Stimulated activated naive CD8-positive, alpha-beta T cell treated with anti-CD3 and anti-CD28 coated beads, Interleukin-15, amount 100 ng/mL, for 72 hours (primary cell): ENCODE measurements around the gene TGFB1.
"Not testable (repeated sequence)": the region's sequence is repeated elsewhere in the genome, so short reads cannot be mapped to it uniquely, and the experiment has no call there.

Source experiments
- ATAC-seq: fragments of 150-1000 bp; cut with Tn5 transposase; 2 replicates; pipeline ENCODE4 v1.10.0; 2021; ENCODE audit warnings: mild to moderate bottlenecking, moderate library complexity
- DNase-seq, 2 donors: peaks; one replicate each; pipeline ENCODE4 v3.0.0; 2021 to 2022
- H3K27ac Mint-ChIP-seq, 2 donors: one replicate each; pipeline ENCODE4 v1.8.0; 2022; ENCODE audit warnings: mild to moderate bottlenecking in 2 of 2, mixed read lengths in 2 of 2, moderate library complexity in 2 of 2
- H3K27me3 Mint-ChIP-seq: one replicate; pipeline ENCODE4 v1.8.0; 2022; ENCODE audit warnings: mixed read lengths
- H3K4me1 Mint-ChIP-seq: one replicate; pipeline ENCODE4 v1.8.0; 2022; ENCODE audit warnings: mild to moderate bottlenecking, mixed read lengths
- H3K4me3 Mint-ChIP-seq, 2 donors: one replicate each; pipeline ENCODE4 v1.8.0; 2022; ENCODE audit warnings: mild to moderate bottlenecking in 2 of 2, mixed read lengths in 2 of 2, moderate library complexity in 1 of 2
- H3K9me3 Mint-ChIP-seq, 2 donors: one replicate each; pipeline ENCODE4 v1.8.0; 2022; ENCODE audit warnings: mixed read lengths in 2 of 2

TGFB1 gene

GRCh38 chr19:41353466-41354342 is at the start of gene TGFB1:
TSS of gene TGFB1 (minus strand) at chr19:41353922. CDS start at chr19:41353044, 878 bp downstream.
- H3K4me1 Mint-ChIP-seq, result peaks cover 73% of the 10 kb centered on the region
- DNase-seq, result peak; percentile 94
- peaks cover 0 to 5% of the 10 kb centered on the region in 2 donors for H3K9me3 Mint-ChIP-seq
- peak within 1 kb of the TSS; percentile 96 to 100 for H3K4me3 Mint-ChIP-seq
- peak within 1 kb of the TSS; percentile 97 to 98 for H3K27ac Mint-ChIP-seq
- ATAC-seq, result peak; percentile 71
- no peaks in the 10 kb centered on the region for H3K27me3 Mint-ChIP-seq

- no peak for ATAC-seq
- no peaks in the 10 kb centered on the region for H3K27me3 Mint-ChIP-seq
- peaks cover 38% of the 10 kb centered on the region for H3K4me1 Mint-ChIP-seq
- no peak for DNase-seq
- peak overlapping the region in 1 of 2 donors; percentile 12 for H3K27ac Mint-ChIP-seq
- no peak overlapping the region for H3K4me3 Mint-ChIP-seq
- H3K9me3 Mint-ChIP-seq, result no peaks in the 10 kb centered on the region
Measured at GRCh38 chr19:41402010-41402409, 48.3 kb upstream of the TGFB1 start.

GRCh38 chr19:41401483-41401882 is 47.8 kb upstream of the TGFB1 start:
- H3K4me1 Mint-ChIP-seq, result peaks cover 39% of the 10 kb centered on the region
- H3K9me3 Mint-ChIP-seq, result no peaks in the 10 kb centered on the region
- H3K27ac Mint-ChIP-seq, result no peak overlapping the region
- H3K27me3 Mint-ChIP-seq, result no peaks in the 10 kb centered on the region
- no peak overlapping the region for H3K4me3 Mint-ChIP-seq
- ATAC-seq (no peak), DNase-seq (no peak)

- Mint-ChIP-seq H3K9me3 (no peaks in the 10 kb centered on the region), H3K4me3 (peak overlapping the region; percentile 44), H3K27ac (peak overlapping the region in 1 of 2 donors; percentile 44), H3K4me1 (peaks cover 55% of the 10 kb centered on the region), H3K27me3 (no peaks in the 10 kb centered on the region)
- DNase-seq (no peak), ATAC-seq (no peak)
Measured at GRCh38 chr19:41399525-41399924, 45.8 kb upstream of the TGFB1 start.

- no peak for ATAC-seq
- Mint-ChIP-seq H3K4me1 (peaks cover 55% of the 10 kb centered on the region), H3K27me3 (no peaks in the 10 kb centered on the region)
Measured at GRCh38 chr19:41399091-41399490, 45.4 kb upstream of the TGFB1 start.

GRCh38 chr19:41398598-41398997 is 44.9 kb upstream of the TGFB1 start:
- Mint-ChIP-seq H3K4me1 (peaks cover 51% of the 10 kb centered on the region), H3K9me3 (no peaks in the 10 kb centered on the region), H3K27me3 (no peaks in the 10 kb centered on the region), H3K4me3 (peak overlapping the region; percentile 98 to 100), H3K27ac (peak overlapping the region; percentile 100)
- DNase-seq, result no peak
- ATAC-seq, result no peak

More at GRCh38 chr19:41399091-41399490, 45.4 kb upstream of the TGFB1 start:
- DNase-seq, result no peak
- peak overlapping the region; percentile 98 to 100 for H3K4me3 Mint-ChIP-seq
- H3K9me3 Mint-ChIP-seq, result no peaks in the 10 kb centered on the region
- H3K27ac Mint-ChIP-seq, result peak overlapping the region in 1 of 2 donors; percentile 14

- Mint-ChIP-seq H3K4me1 (peaks cover 45% of the 10 kb centered on the region), H3K27ac (peak overlapping the region; percentile 100), H3K4me3 (peak overlapping the region; percentile 98 to 100), H3K9me3 (no peaks in the 10 kb centered on the region), H3K27me3 (no peaks in the 10 kb centered on the region)
- DNase-seq, result no peak
- no peak for ATAC-seq
Measured at GRCh38 chr19:41398050-41398418, 44.3 kb upstream of the TGFB1 start.

GRCh38 chr19:41397086-41398049 is 43.6 kb upstream of the TGFB1 start, which contains the start of the genes BCKDHA and EXOSC5:
TSS of gene BCKDHA (plus strand) at chr19:41397818. CDS start at chr19:41397828, 10 bp downstream.
TSS of gene EXOSC5 (minus strand) at chr19:41397359. CDS start at chr19:41397328, 31 bp downstream.
- Mint-ChIP-seq H3K4me1 (peaks cover 43% of the 10 kb centered on the region), H3K4me3 (peak within 1 kb of the TSS; percentile 98 to 100), H3K27me3 (no peaks in the 10 kb centered on the region), H3K27ac (peak within 1 kb of the TSS; percentile 100), H3K9me3 (no peaks in the 10 kb centered on the region)
- ATAC-seq (peak; percentile 98), DNase-seq (peak; percentile 98 to 99)

- DNase-seq (no peak), ATAC-seq (no peak)
- no peaks in the 10 kb centered on the region for H3K9me3 Mint-ChIP-seq
- peaks cover 37% of the 10 kb centered on the region for H3K4me1 Mint-ChIP-seq
- H3K27ac Mint-ChIP-seq, result peak overlapping the region in 1 of 2 donors; percentile 49
- peak overlapping the region; percentile 6 to 44 for H3K4me3 Mint-ChIP-seq
- H3K27me3 Mint-ChIP-seq, result no peaks in the 10 kb centered on the region
Measured at GRCh38 chr19:41395355-41395754, 41.6 kb upstream of the TGFB1 start.

- ATAC-seq (no peak), DNase-seq (no peak)
- Mint-ChIP-seq H3K27me3 (no peaks in the 10 kb centered on the region), H3K27ac (no peak overlapping the region), H3K9me3 (no peaks in the 10 kb centered on the region), H3K4me3 (no peak overlapping the region), H3K4me1 (peaks cover 17% of the 10 kb centered on the region)
Measured at GRCh38 chr19:41392775-41393174, 39.1 kb upstream of the TGFB1 start.

- Mint-ChIP-seq H3K4me3 (no peak overlapping the region), H3K27me3 (no peaks in the 10 kb centered on the region), H3K27ac (no peak overlapping the region), H3K9me3 (no peaks in the 10 kb centered on the region), H3K4me1 (peaks cover 17% of the 10 kb centered on the region)
- no peak for ATAC-seq
- no peak for DNase-seq
Measured at GRCh38 chr19:41391618-41392017, 37.9 kb upstream of the TGFB1 start.

- Mint-ChIP-seq H3K27me3 (no peaks in the 10 kb centered on the region), H3K9me3 (no peaks in the 10 kb centered on the region), H3K27ac (no peak overlapping the region), H3K4me3 (no peak overlapping the region), H3K4me1 (no peaks in the 10 kb centered on the region)
- no peak for ATAC-seq
- no peak for DNase-seq
Measured at GRCh38 chr19:41386442-41386841, 32.7 kb upstream of the TGFB1 start.

GRCh38 chr19:41384351-41384750 is 30.6 kb upstream of the TGFB1 start:
- ATAC-seq, result no peak
- H3K27me3 Mint-ChIP-seq, result no peaks in the 10 kb centered on the region
- DNase-seq, result no peak
- H3K9me3 Mint-ChIP-seq, result no peaks in the 10 kb centered on the region
- H3K27ac Mint-ChIP-seq, result no peak overlapping the region
- H3K4me1 Mint-ChIP-seq, result no peaks in the 10 kb centered on the region
- H3K4me3 Mint-ChIP-seq, result no peak overlapping the region

GRCh38 chr19:41381536-41381935 is 27.8 kb upstream of the TGFB1 start:
- not testable (repeated sequence) for H3K27me3 Mint-ChIP-seq

GRCh38 chr19:41377977-41378709 is 24.4 kb upstream of the TGFB1 start:
- no peak overlapping the region for H3K27ac Mint-ChIP-seq
- no peaks in the 10 kb centered on the region for H3K9me3 Mint-ChIP-seq
- H3K4me1 Mint-ChIP-seq, result peaks cover 31% of the 10 kb centered on the region
- DNase-seq (peak; percentile 32 to 44), ATAC-seq (peak; percentile 81)
- H3K4me3 Mint-ChIP-seq, result no peak overlapping the region
- H3K27me3 Mint-ChIP-seq, result no peaks in the 10 kb centered on the region

More at GRCh38 chr19:41381536-41381935, 27.8 kb upstream of the TGFB1 start:
- not testable (repeated sequence) for H3K9me3 Mint-ChIP-seq, H3K4me3 Mint-ChIP-seq, DNase-seq, ATAC-seq
- H3K4me1 Mint-ChIP-seq, result peaks cover 23% of the 10 kb centered on the region
- peak overlapping the region in 1 of 2 donors; percentile 76 for H3K27ac Mint-ChIP-seq
